ENCODE results near the gene KIF16B.

DNA sequence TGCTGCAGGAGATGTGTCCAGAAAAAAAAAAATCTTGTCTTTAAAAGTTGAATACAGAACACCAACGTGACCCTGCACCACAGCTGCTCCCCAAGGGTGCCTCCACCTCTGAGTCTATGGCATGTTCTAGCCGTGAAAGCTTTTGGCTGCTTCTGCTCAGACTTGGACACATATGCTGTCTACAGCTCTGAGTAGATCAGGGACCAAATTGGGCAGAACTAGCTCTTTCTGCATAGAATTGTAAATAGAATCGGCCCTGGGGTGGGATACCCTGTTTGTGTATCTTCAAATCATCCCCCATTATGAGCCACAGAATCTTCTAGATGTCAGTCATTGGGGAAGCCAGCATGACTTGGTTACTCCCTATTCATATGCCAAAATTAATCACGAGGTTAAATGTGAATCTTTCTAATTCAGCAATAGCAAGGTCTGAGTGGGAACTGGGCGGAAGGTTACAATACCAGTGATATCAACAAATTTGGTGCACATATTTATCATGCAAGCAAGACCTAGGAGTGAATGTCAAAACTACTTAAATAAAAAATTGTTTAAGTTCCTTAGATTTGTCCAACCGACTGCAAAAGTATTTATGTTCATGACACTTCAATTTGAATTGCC is 302.8 kb downstream of the KIF16B start:
- TF ChIP-seq, protein P1, sequence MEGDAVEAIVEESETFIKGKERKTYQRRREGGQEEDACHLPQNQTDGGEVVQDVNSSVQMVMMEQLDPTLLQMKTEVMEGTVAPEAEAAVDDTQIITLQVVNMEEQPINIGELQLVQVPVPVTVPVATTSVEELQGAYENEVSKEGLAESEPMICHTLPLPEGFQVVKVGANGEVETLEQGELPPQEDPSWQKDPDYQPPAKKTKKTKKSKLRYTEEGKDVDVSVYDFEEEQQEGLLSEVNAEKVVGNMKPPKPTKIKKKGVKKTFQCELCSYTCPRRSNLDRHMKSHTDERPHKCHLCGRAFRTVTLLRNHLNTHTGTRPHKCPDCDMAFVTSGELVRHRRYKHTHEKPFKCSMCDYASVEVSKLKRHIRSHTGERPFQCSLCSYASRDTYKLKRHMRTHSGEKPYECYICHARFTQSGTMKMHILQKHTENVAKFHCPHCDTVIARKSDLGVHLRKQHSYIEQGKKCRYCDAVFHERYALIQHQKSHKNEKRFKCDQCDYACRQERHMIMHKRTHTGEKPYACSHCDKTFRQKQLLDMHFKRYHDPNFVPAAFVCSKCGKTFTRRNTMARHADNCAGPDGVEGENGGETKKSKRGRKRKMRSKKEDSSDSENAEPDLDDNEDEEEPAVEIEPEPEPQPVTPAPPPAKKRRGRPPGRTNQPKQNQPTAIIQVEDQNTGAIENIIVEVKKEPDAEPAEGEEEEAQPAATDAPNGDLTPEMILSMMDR (IDR thresholded peaks at IDR 0.05) = no peak
- TF ChIP-seq EP300 (IDR thresholded peaks at IDR 0.05) = no peak
- TF ChIP-seq POLR2A (IDR thresholded peaks at IDR 0.05) = no peak
